Activated naive CD4-positive, alpha-beta T cell treated with anti-CD3 and anti-CD28 coated beads, Interleukin-2, amount 50 U/mL, for 24 hours (primary cell): Measurements from ENCODE around the gene PCDHB6.
"Not testable (repeated sequence)": the region's sequence is repeated elsewhere in the genome, so short reads cannot be mapped to it uniquely, and the experiment has no call there.

Experiments used
- H3K27ac Mint-ChIP-seq: one replicate; pipeline ENCODE4 v1.8.0; 2021; ENCODE audit warnings: mild to moderate bottlenecking, mixed read lengths
- H3K27me3 Mint-ChIP-seq: one replicate; pipeline ENCODE4 v1.8.0; 2021; ENCODE audit warnings: mixed read lengths
- H3K36me3 Mint-ChIP-seq: one replicate; pipeline ENCODE4 v1.8.0; 2021; ENCODE audit warnings: mixed read lengths
- H3K4me1 Mint-ChIP-seq: one replicate; pipeline ENCODE4 v1.8.0; 2021; ENCODE audit warnings: mixed read lengths
- H3K4me3 Mint-ChIP-seq: one replicate; pipeline ENCODE4 v1.8.0; 2021; ENCODE audit warnings: mild to moderate bottlenecking, mixed read lengths
- H3K9me3 Mint-ChIP-seq: one replicate; pipeline ENCODE4 v1.8.0; 2021; ENCODE audit warnings: mixed read lengths

Gene PCDHB6

GRCh38 chr5:141184117-141184855 is 34.4 kb downstream of the PCDHB6 start:
- H3K4me3 Mint-ChIP-seq, H3K4me1 Mint-ChIP-seq, H3K27ac Mint-ChIP-seq: not testable (repeated sequence)
- Mint-ChIP-seq H3K27me3 (peaks cover 52% of the 10 kb centered on the region), H3K36me3 (peaks cover 15% of the 10 kb centered on the region), H3K9me3 (peaks cover 39% of the 10 kb centered on the region)

- Mint-ChIP-seq H3K4me1 (peaks cover 7% of the 10 kb centered on the region), H3K36me3 (peaks cover 16% of the 10 kb centered on the region), H3K9me3 (peaks cover 35% of the 10 kb centered on the region), H3K4me3 (peak within 1 kb of the TSS; percentile 15), H3K27me3 (peaks cover 55% of the 10 kb centered on the region), H3K27ac (no peak within 1 kb of the TSS)
Observed at GRCh38 chr5:141186897-141187512, 37.1 kb downstream of the PCDHB6 start, which contains the start of gene PCDHB9. Gene PCDHB9, plus strand, starts transcription at chr5:141187161. Its CDS starts 158 bp downstream, at chr5:141187319.

- Mint-ChIP-seq H3K9me3 (peaks cover 23% of the 10 kb centered on the region), H3K36me3 (peaks cover 13% of the 10 kb centered on the region), H3K27me3 (peaks cover 50% of the 10 kb centered on the region)
- not testable (repeated sequence) for H3K4me3 Mint-ChIP-seq, H3K4me1 Mint-ChIP-seq, H3K27ac Mint-ChIP-seq
Observed at GRCh38 chr5:141188682-141189081, 38.8 kb downstream of the PCDHB6 start.

GRCh38 chr5:141189131-141189530 is 39.3 kb downstream of the PCDHB6 start:
- H3K27me3 Mint-ChIP-seq, result peaks cover 51% of the 10 kb centered on the region
- peaks cover 13% of the 10 kb centered on the region for H3K36me3 Mint-ChIP-seq
- H3K9me3 Mint-ChIP-seq, result peaks cover 23% of the 10 kb centered on the region
- not testable (repeated sequence) for H3K27ac Mint-ChIP-seq, H3K4me1 Mint-ChIP-seq, H3K4me3 Mint-ChIP-seq

GRCh38 chr5:141192110-141192725 is 42.4 kb downstream of the PCDHB6 start, which contains the start of gene PCDHB10:
Gene PCDHB10, plus strand, starts transcription at chr5:141192353. Its CDS starts 200 bp downstream, at chr5:141192553.
- Mint-ChIP-seq H3K4me3 (no peak within 1 kb of the TSS), H3K27me3 (peaks cover 43% of the 10 kb centered on the region), H3K27ac (no peak within 1 kb of the TSS), H3K36me3 (peaks cover 15% of the 10 kb centered on the region), H3K4me1 (peaks cover under 1% of the 10 kb centered on the region), H3K9me3 (peaks cover 13% of the 10 kb centered on the region)

GRCh38 chr5:141194332-141194731 is 44.5 kb downstream of the PCDHB6 start:
- H3K9me3 Mint-ChIP-seq, result peaks cover 20% of the 10 kb centered on the region
- peaks cover 15% of the 10 kb centered on the region for H3K36me3 Mint-ChIP-seq
- not testable (repeated sequence) for H3K4me3 Mint-ChIP-seq, H3K27ac Mint-ChIP-seq, H3K4me1 Mint-ChIP-seq
- H3K27me3 Mint-ChIP-seq, result peaks cover 48% of the 10 kb centered on the region

- Mint-ChIP-seq H3K27me3 (peaks cover 50% of the 10 kb centered on the region), H3K4me1 (no peaks in the 10 kb centered on the region), H3K9me3 (peaks cover 20% of the 10 kb centered on the region)
Observed at GRCh38 chr5:141196363-141196762, 46.5 kb downstream of the PCDHB6 start.

GRCh38 chr5:141199359-141200235 is 49.7 kb downstream of the PCDHB6 start, which contains the start of gene PCDHB11:
Gene PCDHB11, plus strand, starts transcription at chr5:141199627. Its CDS starts 148 bp downstream, at chr5:141199775.
- Mint-ChIP-seq H3K9me3 (peaks cover 20% of the 10 kb centered on the region), H3K4me3 (no peak within 1 kb of the TSS), H3K4me1 (no peaks in the 10 kb centered on the region), H3K27ac (no peak within 1 kb of the TSS), H3K36me3 (peaks cover 13% of the 10 kb centered on the region), H3K27me3 (peaks cover 41% of the 10 kb centered on the region)

More at GRCh38 chr5:141196363-141196762, 46.5 kb downstream of the PCDHB6 start:
- Mint-ChIP-seq H3K27ac (no peak overlapping the region), H3K4me3 (no peak overlapping the region), H3K36me3 (peaks cover 17% of the 10 kb centered on the region)

- H3K4me3 Mint-ChIP-seq, H3K36me3 Mint-ChIP-seq, H3K27ac Mint-ChIP-seq, H3K4me1 Mint-ChIP-seq: not testable (repeated sequence)
- Mint-ChIP-seq H3K27me3 (peaks cover 45% of the 10 kb centered on the region), H3K9me3 (peaks cover 16% of the 10 kb centered on the region)
Observed at GRCh38 chr5:141201126-141201525, 51.3 kb downstream of the PCDHB6 start.

GRCh38 chr5:141201646-141202045 is 51.8 kb downstream of the PCDHB6 start:
- not testable (repeated sequence) for H3K4me1 Mint-ChIP-seq, H3K4me3 Mint-ChIP-seq, H3K36me3 Mint-ChIP-seq, H3K27ac Mint-ChIP-seq
- H3K27me3 Mint-ChIP-seq, result peaks cover 46% of the 10 kb centered on the region
- peaks cover 16% of the 10 kb centered on the region for H3K9me3 Mint-ChIP-seq
